ENCODE results near the gene TRAF7.
A peak's percentile ranks its signal among the peaks of the same experiment; 100 is the strongest.
"Not testable (repeated sequence)": the region's sequence is repeated elsewhere in the genome, so short reads cannot be mapped to it uniquely, and the experiment has no call there.

TRAF7 gene

DNA sequence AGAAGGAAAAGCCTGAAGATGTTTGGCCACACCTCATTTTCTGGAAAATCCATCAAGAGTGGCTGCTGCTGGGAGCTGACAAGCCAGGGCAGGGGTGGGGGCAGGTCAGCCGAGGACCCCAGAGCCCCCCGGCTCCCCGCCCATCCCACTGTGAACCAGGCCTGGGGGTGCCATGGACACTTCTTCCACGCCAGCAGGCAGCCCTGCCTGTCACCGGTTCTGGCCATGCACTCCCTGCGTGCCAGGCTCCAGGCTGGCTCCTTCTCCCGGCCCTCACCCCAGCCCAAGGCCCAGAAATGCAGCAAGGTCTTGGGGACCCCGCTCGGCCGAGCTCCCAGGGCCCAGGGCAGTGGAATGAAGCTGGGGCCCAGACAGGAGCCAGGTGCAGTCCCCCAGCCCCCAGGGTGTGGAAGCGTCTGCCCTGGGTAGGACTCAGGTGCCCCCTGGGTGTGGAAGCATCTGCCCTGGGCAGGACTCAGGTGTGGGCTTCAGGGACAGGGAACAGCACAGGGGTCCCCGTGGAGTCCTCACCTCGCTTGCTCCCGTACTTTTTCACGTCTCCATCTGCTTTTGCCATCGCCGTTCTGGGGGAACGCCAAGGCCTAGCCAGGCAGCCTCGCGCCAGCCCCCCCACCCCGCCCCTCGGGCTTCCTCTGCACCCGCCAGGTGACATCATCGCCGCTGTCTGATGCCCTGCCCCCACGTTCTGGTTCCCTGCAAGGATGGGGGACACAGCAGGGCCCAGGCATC is 32.5 kb upstream of the TRAF7 start:
- DNase-seq, result not testable (repeated sequence)

DNA sequence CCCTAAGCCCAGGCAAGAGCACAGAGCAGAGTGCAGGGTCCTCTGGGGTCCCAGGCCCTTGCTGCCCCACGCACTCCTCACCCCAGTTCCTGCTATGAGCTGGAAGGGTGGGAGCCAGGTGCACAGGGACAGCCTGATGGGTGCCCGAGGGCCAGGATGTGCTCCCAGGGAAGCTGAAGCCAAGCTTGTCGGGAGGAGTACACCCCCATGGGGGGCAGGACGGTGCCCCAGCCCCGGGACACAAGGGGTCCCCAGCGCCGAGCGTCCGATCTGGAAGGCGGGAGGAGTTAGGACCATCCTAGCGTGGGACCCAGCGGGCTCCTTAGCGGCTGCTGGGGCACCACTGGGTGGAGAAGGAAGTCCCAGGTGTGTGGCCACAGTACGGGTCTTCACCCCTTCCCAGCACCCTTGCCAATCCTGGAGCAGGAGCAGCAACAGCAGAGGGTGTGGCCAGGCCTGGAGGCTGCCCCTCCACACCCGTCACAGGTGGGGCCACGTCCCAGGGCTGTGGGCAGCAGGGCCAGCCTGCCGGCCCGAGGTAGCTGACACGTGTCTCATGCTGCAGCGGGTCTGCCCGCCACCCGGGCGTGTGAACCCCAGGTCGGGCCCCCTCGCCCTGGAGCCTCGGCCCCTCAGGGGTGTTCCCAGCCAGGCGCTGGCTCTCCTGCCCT is 31.7 kb upstream of the TRAF7 start:
- DNase-seq, result not testable (repeated sequence)

DNA sequence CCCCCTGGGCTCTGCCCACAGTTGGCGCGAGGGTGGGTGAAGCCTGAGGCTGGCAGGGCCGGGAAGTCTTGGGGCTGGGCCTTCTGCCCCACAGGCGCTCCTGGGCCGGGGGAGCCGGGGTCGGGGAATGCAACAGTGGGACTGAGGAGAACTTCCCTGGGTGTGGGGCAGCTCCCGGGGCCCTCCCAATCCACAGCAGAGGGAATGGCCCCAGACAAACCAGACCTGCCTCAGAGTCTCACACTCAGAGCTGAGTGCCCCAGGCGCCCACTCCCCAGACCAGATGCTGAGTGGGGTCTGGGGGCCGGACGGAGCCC is 31.2 kb upstream of the TRAF7 start:
- not testable (repeated sequence) for DNase-seq

DNA sequence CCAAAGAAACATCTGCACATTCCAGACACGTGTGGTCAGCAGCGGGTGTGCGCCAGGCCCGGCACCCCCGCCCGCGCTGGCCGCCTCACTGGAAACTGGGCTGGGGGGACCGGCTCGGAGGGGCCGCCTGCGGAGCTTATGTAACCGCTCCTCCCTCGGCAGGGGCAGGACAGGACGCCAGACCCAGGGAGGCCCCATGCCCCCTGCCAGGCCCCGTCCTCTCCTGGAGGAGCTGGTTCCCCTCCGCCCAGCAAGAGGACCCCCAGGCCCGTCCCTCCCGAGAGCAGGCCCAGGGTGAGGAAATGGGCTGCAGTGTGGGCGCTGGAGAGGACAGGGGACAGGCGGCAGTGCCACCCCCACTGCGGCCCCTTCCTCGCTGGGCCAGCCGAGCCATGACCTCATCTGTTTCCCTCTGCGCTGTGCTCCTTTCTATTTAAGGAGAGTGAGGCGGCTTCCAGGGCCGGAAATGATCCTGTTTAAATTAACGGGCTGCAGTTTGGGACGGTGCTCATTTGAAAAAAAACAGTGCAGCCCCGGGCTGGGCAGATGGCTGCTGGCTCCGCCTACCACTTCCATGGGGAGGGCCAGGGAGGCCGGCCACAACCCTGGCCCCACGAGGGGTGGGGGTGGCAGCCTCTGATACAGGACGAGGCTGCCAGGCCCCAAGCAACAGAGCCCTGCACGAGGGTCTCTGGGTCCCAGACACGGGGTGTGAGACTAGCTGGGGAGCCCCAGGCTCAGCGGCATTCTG is 30.7 kb upstream of the TRAF7 start:
- DNase-seq, result not testable (repeated sequence)

DNA sequence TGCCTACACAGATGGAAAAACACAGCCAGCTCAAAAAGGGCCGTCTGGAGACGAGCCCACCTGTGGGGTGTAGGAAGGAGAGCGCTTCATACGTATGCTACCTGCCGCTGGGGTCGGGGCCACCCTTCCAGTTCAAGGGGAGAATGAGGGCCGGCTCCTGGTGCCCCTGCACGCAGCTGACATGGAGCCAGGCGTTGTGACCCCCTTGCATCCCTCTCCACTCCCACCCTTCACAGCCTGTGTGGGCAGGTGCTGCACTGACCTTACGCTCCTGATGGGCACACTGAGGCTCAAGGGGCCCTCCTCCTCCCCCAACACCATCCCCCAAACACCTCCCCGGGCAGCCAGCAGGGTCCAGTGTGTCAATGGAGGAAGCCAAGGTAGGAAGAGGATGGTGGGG is 30.0 kb upstream of the TRAF7 start:
- not testable (repeated sequence) for DNase-seq

DNA sequence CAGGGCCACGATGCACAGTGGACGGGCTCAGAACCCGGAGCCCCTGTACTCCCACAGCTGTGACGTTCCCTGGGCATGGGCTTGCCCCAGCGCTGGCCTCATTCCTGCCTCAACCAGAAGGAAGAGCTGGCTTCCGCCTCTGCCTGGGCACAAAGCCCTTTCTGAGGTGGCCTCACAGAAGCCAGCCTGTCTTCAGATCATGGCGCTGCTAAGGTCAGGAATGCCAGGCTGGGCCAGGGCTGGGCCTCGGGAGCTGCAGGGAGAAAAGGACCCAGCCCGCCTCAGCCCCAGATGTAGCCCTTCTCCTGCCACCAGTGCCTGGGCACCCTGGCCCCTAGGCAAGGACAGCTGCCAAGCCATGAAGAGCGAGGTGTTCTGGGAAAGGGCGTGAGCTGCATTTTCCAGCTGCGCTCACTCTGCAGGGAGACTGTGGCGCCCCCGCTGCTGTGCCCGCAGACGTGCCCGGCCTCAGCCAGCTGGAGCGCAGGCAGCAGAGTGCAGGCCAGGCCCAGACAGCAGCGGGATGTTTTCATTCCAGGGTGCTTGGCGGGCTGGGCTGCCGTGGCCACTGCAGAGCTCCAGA is 29.3 kb upstream of the TRAF7 start:
- not testable (repeated sequence) for DNase-seq

DNA sequence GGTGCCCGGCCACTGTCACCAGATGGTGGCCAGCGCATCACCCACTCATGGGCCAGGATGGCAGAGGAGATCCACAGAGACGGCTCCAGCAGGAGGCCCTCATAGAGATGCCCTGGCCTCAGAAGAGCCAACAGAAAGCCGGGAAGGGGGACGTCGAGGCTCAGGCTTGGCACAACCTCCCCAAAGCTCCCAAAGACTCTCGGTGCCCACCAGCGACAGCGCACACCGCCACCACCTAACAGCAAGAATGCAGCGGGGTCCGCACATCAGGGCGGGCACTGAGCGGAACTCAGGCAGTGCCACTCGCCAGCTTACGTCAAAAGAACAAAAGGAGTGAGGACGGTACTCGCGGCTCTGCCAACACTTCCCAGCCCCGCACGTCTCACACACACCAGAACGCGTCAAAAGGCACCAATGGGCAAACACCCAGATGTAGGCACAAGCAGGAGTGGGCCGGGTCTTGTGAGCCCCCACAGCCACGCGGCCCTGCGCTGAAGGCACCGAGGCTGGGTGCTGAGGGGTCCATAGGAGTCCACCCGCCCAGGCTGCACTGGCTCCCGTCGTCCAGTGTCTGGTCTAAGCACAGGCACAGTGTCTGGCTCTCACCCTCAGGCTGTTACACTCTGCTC is 28.5 kb upstream of the TRAF7 start:
- not testable (repeated sequence) for DNase-seq

DNA sequence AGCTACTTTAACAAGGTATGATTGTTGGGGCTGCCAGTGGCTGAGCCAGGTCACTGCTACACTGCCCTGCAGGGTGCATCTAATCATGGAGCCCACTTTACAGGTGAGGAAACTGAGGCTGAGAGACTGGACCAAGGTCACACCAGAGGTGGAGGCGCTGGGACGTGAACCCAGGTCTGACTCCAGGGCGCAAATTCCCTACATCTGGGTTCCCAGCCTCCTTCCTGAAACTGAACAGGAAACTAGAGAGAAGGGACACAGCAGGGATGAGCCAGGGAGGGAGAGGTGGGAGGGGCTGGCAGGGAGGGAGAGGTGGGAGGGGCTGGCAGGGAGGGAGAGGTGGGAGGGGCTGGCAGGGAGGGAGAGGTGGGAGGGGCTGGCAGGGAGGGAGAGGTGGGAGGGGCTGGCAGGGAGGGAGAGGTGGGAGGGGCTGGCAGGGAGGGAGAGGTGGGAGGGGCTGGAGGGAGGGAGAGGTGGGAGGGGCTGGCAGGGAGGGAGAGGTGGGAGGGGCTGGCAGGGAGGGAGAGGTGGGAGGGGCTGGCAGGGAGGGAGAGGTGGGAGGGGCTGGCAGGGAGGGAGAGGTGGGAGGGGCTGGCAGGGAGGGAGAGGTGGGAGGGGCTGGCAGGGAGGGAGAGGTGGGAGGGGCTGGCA is 27.8 kb upstream of the TRAF7 start:
- DNase-seq, result not testable (repeated sequence)

DNA sequence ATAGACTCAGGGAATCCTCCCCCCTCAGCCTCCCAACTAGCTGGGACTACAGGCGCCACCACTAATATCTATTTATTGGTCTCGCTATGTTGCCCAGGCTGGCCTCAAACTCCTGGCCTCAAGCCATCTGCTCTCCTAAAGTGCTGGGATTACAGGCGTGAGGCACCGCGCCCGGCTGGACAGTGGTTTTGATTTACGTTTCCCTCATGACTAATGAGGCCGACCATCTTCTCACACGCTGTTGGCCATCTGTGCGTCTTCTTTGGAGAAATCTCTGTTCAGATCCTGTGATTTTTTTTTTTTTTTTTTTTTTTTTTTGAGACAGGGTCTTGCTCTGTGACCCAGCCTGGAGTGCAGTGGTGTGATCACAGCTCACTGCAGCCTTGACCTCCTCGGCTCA is 26.3 kb upstream of the TRAF7 start:
- DNase-seq, result not testable (repeated sequence)

DNA sequence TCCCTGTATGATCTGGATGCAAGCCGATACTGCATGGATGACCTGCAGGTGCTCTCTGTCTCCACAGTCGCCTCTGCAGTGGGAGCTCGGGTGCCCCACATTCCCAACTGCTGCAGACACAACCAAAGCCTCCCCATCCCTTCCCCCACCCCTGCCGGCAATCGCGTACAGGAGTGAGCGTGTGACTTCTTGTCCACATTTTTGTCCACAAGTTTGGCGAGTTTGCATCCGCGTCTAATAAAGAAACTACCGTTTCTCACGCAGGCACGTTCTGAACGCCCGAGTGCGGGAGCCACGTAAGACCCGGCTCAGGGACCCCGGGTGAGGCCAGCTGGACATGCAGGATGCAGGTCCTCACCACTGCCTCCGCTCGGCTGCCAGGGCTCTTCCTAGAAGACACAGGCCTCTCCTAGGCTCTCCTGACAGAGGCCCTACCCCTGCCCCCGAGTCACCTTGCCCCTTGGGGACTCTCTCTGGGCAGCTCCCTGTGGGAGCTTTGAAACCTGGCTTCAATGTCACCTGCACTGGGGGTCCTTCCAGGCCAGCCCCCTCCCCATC is 25.6 kb upstream of the TRAF7 start:
- not testable (repeated sequence) for DNase-seq

DNA sequence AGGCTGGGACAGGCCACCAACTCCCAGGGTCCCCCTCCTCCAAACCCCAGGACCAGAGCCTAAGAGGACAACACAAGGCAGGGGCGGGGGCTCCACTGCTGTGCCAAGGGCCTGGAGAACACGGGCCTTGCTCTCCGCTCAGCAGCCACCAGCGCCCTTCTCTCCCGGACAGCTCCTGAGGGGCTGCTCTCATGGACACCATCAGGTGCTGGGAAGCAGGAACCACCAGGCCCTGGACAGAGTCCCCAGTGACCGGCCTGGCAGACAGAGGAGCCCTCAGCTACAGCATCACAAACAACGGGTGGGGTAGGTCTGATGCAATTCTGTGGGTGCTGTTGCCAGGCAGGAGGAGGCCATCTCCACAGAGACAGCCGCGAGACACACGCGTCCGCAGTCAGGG is 21.8 kb upstream of the TRAF7 start:
- DNase-seq, result not testable (repeated sequence)

DNA sequence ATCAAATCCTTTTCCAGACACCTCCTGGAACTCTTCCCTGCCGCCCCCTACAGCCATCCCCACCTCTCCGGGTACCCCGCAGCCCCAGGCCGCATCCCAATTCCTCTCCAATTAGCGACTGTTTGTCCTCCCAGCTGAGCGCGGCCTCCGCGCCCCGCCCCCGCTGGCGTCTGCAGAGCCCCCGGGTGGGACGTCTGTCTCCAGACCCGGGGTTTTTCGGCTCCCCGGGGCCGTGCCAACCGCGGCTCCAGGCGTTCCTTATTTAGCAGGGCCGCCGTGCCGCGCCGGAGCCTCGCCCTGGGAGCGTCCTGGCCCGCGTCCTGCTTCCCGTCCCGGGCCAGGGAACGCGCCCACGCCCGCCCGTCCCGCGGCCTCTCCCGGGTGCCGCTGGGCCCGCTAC is 20.5 kb upstream of the TRAF7 start:
- DNase-seq, result not testable (repeated sequence)

DNA sequence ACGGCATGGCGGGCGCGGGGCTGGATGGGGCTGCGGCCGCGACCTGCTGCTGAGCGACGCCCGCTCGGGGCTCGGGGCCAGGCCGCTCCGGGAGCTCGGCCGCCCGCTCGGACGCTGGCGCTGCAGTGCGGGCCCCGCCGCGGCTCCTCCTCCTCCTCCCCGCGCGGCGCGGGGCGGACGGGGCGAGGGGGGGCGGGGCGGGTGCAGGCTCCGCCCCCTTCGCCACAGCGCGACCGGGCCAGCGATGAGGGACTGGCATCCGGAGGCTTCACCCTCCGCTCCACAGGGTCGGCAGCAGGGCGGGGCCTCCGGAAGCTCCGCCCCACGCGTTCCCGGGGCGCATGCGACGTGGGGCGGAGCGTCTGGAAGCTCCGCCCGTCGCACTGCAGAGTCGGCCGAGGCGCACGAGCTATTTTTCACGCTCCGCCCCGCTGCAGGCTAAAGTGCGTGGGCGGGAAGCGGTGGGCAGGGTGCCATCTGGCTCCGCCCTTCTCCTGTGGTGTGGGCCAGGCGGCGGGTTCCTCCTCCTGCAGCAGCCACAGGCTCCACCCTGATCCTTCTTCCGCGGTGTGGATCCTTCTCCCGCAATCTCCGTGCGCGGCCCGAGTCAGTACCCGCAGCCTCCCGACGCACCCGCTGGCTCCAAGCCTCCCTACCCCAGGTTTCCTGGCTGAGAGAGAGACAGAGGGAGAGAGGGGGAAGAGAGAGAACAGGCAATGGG is 19.7 kb upstream of the TRAF7 start, which contains the start of gene PKD1:
PKD1 (minus strand) TSS at position 129 of the 721 bp plus-strand sequence. CDS start 209 bp downstream, outside the sequence.
- DNase-seq, result peak; percentile 95

DNA sequence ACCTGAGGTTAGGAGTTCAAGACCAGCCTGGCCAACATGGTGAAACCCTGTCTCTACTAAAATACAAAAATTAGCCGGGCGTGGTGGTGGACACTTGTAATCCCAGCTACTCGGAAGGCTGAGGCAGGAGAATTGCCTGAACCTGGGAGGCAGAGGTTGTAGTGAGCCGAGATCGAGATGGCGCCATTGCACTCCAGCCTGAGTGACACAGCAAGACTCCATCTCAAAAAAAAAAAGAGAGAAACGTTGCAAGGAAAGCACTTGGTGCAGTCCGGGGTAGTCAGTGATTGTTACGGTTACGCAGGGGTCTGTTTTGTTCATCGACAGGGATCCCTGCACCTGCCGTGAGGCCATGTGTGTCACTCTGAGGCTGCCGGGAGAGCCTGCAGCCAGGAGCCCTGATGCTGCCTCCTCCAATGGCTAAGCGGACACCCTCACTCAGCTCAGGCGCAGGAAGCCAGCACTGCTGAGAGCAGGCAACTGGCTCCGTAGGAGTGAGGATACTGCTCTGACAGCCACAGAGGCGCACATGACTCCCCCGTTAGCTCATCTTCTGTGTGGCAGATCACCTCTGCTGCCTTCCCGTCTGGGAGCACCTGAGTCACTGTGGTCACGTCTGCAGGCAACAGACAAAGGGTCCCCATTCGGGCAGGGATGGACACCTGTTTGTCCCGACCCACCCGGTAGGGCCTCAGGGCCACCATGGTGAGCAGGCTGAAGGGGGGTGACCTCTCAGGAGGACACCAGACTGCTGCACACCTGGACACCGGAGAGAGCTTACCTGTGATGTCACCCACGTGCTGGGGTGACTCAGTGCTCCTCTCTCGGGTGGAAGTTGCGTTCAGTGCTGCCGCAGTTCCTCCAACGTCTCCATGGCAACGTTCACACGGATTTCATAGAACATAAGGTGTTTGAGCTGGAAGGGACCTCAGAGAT is 12.4 kb upstream of the TRAF7 start:
- peak; percentile 11 for DNase-seq

DNA sequence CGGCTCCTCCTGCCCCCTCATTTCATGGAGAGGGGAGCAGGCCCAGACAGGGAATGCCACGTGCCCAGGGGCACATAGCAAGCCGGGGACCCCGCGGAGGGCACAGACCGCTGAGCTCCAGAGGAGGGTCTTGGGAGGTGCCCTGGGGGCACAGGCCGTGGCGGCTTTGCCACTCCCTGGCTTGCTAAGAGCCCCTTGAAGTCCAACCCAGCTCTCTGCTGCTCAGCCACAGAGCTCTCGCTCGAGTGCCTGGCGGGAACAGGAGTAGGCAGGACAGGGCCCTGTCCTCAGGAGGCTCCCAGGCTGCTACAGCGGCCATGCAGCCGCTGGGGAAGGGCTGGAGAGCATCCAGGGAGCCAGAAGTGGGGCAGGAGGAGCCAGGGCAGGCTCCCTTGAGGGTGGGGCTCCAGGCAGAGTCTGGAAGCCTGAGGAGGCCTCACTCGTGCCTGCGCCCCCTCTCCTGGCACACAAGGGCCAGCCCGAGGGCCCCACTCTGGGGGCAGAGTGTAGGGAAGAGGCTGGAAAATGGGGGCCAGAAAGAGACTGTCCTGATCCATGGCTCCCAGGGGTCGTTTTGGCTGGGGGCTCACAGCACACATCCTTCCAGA is 11.6 kb upstream of the TRAF7 start:
- DNase-seq, result no peak

DNA sequence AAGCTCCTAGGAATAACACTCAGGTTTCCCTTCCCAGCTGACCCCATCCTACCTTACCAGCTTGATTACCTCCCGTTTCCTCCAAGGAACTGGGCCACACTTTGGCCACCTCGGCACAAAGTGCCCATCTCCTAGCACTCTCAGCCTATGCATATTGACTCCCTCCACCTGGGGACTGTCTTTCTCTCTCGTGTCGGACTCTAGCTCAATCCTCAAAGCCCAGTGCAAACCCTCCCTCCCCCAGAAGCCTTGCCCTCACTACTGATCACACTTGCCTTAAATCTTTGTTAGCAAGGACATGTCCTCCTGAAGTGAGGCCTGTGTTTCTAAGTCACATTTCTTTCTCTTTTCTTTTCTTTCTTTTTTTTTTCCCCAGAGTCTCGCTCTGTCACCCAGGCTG is 9.7 kb upstream of the TRAF7 start:
- no peak for DNase-seq

DNA sequence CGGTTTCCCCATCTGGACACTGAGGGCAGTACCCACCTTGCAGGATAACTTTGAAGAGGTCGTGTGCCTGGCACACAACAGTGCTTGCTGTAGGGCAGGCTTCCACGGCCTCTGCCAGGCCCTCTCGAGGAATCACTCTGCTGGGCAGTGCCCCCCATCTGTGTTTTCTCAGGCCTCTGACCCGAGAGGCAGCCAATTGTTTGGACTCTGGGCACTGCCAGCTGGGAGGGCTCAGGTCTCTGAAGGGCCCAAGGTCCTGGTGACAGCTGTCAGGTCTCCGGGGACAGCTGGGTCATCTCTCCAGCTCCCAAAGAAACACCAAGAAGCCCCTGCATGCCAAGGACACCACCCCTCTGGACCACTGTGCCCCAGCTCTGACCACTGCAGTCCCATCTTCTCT is 8.2 kb upstream of the TRAF7 start:
- DNase-seq, result no peak

DNA sequence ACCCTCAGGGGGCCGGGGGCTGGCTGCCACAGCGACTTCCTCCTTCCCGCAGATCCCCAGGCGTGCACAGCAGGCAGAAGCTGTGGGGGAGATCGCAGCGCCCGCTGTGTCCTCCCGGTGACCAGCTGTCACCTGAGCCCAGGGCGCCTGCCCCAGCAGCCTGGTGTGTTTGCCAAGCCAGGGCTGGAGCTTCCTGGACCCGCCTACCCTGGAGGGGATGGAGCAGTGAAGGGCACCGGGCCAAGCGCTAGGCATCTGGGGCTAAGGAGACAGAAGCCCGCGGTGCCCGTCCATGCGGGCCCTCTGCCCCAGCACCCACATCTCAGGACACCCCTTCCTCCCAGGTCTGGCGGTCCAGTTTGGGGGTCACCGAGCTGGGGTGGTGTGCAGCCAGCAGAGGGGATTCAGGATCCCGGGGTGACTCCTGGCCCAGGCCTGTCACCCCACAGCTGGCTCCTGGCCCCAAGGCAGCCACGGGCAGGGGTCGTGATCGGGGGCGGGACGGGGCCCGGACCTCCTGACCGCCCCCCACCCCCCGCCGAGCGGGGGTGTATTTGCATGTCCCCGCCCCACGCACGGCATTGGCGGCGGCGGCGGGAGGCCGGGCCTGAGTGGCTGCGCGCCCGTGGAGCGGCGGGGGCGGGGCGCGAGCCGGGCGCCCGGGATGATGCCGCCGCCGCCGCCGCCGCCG is 7.5 kb upstream of the TRAF7 start, which contains the start of gene RAB26:
RAB26 (plus strand) TSS at position 645 of the 691 bp plus-strand sequence. CDS start 159 bp downstream, outside the sequence.
- peak; percentile 92 for DNase-seq
